Midbrain (tissue), 1 donor: ENCODE measurements around the gene CDK6.
"Not testable (repeated sequence)": the region's sequence is repeated elsewhere in the genome, so short reads cannot be mapped to it uniquely, and the experiment has no call there.

Source experiments
- DNase-seq: peaks from one replicate; lab custom pipeline; 2025; lab: John Stamatoyannopoulos, UW

The CDK6 gene

GRCh38 chr7:92761391-92762097, 74.8 kb downstream of the CDK6 start:
- peak; percentile 55 for DNase-seq

- no peak for DNase-seq
Measured at GRCh38 chr7:92758796-92759431, 77.5 kb downstream of the CDK6 start.

GRCh38 chr7:92757311-92757910, 79.0 kb downstream of the CDK6 start:
- not testable (repeated sequence) for DNase-seq

DNA sequence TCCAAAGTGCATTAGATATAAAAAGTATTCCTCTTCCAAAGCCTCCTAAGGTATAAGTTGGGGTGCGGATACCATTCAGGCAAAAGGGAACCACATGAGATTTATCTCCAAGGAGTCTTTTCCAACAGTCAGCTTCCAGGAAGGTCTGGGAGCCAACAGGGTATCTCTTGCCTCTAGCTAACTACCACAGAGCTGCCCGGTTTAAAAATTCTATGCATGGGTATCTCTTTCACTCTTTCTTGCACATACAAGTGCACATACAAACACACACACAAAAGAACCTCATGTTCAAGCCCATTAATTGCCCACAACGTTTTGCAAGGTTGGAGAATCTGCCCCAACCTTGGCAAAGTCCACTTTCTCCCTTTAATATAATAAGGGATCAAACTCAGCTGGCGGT, 80.7 kb downstream of the CDK6 start:
- DNase-seq = no peak

DNA sequence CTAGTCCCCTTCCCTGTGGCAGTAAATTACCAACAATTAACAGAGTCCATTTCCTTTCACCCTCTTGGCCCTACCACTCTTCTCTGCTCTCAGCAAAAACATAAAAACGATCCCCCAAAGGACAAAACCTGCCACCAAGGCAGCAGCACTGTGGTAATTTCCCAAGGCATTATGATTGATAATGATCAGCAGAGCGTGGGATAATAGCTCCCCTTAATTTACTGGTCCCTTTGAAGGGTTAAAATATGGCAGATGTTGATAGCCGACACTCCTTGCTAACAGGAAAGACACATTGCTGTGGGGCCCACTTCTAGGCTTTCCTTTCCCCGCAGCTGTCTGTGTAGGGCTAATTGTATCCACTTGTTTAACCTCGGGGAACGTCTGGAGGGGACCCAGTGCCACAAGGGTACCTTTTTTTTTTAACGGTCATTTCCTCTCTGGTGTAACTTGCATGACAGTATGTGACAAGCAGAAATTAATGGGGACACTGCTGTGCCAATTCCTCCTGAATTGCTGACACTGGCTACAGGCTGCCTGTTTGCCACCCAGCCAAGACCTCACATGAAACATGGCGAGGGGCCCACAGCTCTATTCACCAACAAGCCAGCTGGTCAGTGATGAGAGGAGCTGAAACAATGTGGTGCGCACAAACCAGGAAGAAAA, 81.3 kb downstream of the CDK6 start:
- DNase-seq = peak; percentile 66

GRCh38 chr7:92753614-92754013, 82.8 kb downstream of the CDK6 start:
- no peak for DNase-seq

DNA sequence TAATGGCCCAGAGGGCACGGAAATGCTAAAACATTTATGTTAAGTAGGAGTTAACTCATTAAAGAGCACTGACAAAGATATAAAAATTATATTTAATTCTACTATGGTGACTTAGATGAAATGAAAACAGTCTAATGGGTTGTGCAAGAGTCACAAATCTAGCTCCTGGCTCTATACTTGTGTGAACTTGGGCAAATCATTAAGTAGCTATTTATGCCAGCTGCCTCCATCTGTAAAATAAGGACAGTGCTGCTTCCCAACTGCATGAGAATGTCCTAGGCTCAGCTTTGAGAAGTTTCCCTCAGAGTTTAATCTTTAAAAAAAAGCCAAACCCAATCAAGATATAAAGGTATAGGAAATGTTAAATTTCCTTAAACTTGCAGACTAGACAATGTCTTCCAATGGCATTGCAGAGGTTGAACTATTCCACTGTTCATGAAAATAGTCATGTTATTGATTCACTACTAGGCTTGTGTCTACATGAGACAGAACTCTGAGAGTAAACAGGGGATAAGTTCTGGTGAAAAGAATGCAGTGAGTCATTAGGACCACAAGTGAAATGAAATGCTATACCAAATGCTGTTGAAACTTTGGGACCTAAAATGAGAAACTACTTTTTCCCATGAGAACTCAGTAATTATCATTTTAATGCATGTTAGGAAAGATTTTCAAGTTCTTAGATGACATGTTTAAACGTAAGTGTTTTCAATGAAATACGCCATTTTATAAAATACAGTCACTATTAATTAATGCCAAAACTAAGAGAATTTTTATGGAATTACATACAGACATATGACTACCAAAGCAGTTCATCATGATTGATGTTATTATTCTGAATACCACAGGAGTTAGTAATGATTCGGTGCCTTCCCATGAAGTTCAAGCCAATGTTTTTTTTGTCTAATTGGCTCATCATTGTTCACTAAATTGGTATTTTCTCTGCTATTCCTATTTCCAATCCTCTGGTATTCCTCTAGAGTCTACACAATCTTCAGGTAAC, 84.2 kb downstream of the CDK6 start:
- DNase-seq = no peak

- DNase-seq = no peak
Measured at GRCh38 chr7:92750946-92751345, 85.4 kb downstream of the CDK6 start.

DNA sequence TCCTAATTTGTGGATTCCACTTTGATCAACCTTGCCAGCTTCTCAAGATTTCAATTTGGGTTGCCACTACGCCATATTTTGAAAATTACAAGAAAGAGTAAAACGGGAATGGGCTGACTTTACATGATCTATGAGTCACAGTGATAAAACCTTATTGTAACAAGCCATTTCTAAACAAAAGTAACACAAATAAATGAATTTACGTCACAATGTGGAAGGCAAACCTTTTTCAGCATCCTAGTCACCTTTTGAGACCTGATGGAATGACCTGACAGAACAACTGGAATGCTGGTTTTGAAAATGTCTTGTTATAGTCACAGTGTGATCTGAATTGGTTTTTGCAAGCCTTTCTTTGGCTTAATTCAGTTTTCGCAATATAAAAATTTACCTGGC, 85.9 kb downstream of the CDK6 start:
- no peak for DNase-seq

DNA sequence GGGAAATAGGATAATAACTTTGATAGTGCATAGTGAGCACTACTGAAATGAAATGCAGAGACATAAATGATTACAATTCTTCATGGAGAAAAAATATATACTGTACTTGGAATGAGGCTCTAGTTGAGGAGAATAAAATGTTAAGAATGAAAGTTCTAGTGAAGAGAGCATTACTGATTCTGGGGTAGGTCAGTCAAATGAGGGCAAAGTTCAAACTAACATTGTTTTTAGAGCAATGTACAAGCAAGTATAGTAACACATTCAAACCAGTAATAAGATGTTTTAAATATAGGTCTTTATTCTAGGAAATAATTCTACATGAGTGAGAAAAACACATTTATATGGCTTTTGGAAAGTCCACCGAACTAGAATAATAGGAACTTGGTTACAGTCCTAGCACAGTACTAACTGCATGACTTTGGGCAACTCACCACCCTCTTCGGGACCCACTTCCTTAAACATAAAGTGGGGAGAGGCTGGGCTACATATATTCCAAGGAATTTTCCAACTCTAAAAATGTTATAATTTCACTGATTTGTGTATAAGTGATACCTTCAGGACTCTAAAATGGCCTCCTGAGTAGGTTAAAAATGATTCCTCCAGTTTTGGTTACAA, 86.4 kb downstream of the CDK6 start:
- no peak for DNase-seq

DNA sequence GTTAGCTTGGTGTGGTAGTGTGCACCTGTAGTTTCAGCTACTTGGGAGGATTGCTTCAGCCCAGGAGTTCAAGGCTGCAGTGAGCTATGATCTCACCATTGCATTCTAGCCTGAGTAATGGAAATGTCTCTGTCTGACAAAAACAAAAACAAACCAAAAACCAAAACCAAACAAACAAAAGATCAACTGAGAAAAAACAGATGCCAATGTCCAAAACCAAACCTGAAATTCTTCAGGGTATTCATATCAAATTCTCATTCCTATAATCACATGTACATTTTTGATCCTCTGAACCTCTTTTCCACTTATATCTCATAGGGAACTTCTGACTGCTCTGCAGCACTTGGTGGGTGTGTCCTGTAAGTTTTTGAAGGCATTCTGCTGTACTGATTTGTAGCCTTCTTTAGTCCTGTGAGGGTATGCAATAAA, 87.0 kb downstream of the CDK6 start:
- no peak for DNase-seq

DNA sequence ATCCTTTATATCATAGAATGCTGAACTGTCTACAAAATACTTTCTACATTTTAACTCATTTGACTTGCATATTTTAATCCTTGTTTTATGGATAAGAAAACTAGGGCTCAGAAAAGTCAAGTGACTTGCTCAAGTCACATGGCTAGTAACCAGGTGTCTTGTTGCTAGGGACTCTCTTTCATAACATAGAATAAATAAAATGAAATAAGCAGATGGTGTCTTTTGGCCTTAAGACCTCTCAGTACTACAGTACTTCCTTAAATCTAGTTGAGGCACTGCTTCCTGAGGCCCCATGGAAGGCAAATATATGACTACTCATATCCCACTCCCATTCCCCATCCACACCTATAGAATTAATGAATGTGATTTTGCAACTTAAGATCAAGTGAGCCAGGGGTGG, 87.9 kb downstream of the CDK6 start:
- no peak for DNase-seq

DNA sequence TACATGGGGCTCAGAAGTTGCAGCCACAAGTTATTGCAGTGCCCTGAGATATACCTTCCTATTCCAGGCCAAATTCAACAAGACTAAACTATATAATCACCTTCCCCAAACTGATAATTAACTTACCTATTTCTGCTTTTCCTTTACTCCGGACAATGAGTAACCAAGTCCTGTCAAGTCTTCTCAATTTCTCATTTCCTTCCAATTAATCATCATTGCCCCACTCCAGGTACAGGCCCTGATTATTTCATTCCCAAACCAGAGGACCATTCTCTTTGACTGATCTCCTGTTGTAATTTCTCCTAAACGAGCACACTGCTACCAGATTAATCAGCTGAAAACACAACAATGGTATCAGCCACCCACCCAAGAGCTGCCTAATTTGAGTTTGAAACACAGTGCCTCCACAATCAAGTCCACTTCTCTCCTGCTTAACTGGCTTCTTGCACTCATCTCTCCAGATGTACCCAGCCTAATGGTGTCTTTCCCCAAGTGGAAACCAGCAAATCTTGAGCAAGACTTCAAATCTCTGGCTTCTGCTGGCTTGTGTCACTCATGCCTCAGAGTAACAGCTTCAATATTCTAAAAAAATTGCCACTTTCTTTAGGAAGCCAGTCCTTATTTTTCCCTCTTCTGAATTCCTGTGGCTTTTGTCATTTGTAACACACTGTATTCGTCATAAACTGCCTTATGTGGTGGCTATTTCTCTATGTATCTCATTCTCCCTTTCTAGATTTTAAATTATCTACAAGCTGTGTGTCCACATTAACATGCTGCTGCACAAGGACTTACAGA, 89.1 kb downstream of the CDK6 start:
- no peak for DNase-seq

GRCh38 chr7:92745241-92745640, 91.1 kb downstream of the CDK6 start:
- no peak for DNase-seq

- not testable (repeated sequence) for DNase-seq
Measured at GRCh38 chr7:92744180-92744579, 92.2 kb downstream of the CDK6 start.

DNA sequence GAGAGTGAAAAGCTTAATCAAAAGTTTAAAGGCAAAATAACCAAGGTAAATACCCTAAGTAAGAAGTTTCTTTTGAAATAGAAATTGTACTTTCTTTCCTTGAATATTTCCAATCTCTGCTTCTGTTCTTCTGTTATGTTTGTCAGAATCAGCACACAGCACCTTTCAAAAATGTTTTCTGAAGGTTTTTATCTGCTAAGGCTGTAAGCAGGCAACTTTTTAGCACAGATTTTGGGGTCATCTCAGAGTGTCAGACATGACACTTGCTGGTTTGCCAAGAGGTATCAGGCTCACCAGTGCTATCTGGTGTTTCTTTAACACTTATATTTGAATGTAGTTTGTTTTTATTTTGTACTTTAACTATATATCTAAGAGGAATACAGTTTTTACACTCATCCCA, 94.2 kb downstream of the CDK6 start:
- no peak for DNase-seq

GRCh38 chr7:92740700-92741126, 95.7 kb downstream of the CDK6 start:
- no peak for DNase-seq

DNA sequence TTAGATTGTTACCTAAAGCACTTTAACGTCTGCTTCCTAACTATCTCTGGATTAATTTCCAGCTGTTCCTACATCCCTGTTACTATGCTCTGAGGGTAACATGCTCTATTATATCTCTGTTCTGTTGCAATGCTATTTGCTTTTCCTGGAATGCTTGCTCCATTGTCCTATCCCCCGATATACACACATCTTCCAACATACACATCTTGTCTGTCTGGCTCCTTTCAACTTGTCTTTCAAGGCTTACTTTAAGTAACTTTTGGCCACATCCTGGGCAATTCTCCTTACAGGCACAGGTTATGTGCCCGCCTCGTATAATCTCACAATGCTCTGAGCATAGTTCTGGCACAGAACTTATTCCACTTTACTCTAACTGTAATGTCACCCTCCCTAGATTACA, 96.2 kb downstream of the CDK6 start:
- no peak for DNase-seq

GRCh38 chr7:92739091-92739490, 97.3 kb downstream of the CDK6 start:
- no peak for DNase-seq

- no peak for DNase-seq
Measured at GRCh38 chr7:92737706-92738105, 98.7 kb downstream of the CDK6 start.
